ENCODE measurements around the gene SLC9A9. TPM values are rescaled to one million over a fixed set of nuclear protein-coding genes. Genes with fewer than 3 reads are reported as not detected.

SLC9A9 gene
- total RNA-seq, 1 donor from 2014 or later: 11.4 TPM

DNA sequence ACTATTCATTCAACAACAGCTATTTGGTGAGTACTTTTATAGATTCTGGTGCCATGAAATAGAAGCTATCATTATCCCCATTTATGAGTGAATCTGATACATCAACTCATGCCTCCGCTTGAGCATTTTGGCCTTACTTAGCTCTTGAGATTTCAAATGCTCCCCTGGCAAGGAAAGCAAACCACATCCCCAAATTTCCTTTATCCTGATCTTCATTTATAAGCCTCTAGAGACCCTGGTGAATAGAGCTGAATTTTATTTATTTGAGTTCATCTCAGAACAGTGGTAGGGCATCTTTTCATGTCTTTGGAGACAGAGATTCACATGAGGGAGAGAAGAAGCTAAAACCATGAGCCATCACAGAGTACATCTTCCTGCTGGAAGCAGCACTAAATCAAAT, 317.2 kb downstream of the SLC9A9 start:
- H3K9me3 Mint-ChIP-seq (ENCODE audit: unreplicated experiment): peaks cover 2% of the 10 kb centered on the region
- H3K36me3 Mint-ChIP-seq (ENCODE audit: unreplicated experiment): no peaks in the 10 kb centered on the region
- no peak for DNase-seq
- no peak overlapping the region for H3K27ac Mint-ChIP-seq (ENCODE audit: unreplicated experiment)
- no peaks in the 10 kb centered on the region for H3K27me3 Mint-ChIP-seq (ENCODE audit: unreplicated experiment)
- peaks cover 7% of the 10 kb centered on the region for H3K4me1 Mint-ChIP-seq (ENCODE audit: low read depth, unreplicated experiment)
- TF ChIP-seq, protein P1, sequence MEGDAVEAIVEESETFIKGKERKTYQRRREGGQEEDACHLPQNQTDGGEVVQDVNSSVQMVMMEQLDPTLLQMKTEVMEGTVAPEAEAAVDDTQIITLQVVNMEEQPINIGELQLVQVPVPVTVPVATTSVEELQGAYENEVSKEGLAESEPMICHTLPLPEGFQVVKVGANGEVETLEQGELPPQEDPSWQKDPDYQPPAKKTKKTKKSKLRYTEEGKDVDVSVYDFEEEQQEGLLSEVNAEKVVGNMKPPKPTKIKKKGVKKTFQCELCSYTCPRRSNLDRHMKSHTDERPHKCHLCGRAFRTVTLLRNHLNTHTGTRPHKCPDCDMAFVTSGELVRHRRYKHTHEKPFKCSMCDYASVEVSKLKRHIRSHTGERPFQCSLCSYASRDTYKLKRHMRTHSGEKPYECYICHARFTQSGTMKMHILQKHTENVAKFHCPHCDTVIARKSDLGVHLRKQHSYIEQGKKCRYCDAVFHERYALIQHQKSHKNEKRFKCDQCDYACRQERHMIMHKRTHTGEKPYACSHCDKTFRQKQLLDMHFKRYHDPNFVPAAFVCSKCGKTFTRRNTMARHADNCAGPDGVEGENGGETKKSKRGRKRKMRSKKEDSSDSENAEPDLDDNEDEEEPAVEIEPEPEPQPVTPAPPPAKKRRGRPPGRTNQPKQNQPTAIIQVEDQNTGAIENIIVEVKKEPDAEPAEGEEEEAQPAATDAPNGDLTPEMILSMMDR (IDR thresholded peaks at IDR 0.05; ENCODE audit: partially characterized antibody, unreplicated experiment): no peak
- no peak overlapping the region for H3K4me3 Mint-ChIP-seq (ENCODE audit: unreplicated experiment)

DNA sequence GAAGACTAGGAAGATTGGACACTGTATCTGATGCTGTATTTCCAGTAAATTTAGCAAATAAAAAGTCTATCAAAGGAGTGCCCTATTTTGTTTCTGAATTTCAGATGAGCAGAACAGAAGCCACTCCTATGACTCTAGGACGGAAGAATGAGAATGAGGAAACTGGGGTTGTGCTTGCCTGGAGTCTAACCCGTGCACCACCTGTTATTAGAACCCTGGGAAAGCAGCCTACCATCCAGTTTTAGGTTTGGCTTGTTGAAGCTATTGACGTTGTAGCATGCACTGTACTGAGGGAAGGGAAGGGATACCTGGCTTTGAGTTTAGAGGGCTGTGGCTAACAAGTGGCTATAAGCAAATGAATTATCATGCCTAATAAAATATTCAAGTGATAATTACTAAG, 318.5 kb downstream of the SLC9A9 start:
- TF ChIP-seq, protein P1 (IDR thresholded peaks at IDR 0.05; ENCODE audit: partially characterized antibody, unreplicated experiment): no peak

GRCh38 chr3:143529018-143529478, 319.2 kb downstream of the SLC9A9 start:
- Mint-ChIP-seq H3K4me1 (ENCODE audit: low read depth, unreplicated experiment) (peaks cover 4% of the 10 kb centered on the region), H3K27ac (ENCODE audit: unreplicated experiment) (no peak overlapping the region), H3K9me3 (ENCODE audit: unreplicated experiment) (peaks cover 2% of the 10 kb centered on the region), H3K4me3 (ENCODE audit: unreplicated experiment) (no peak overlapping the region), H3K36me3 (ENCODE audit: unreplicated experiment) (no peaks in the 10 kb centered on the region), H3K27me3 (ENCODE audit: unreplicated experiment) (peaks cover 2% of the 10 kb centered on the region)
- no peak for DNase-seq
- TF ChIP-seq, protein P1 (IDR thresholded peaks at IDR 0.05; ENCODE audit: partially characterized antibody, unreplicated experiment): no peak

More for the DNA sequence above, 318.5 kb downstream of the SLC9A9 start:
- Mint-ChIP-seq H3K27me3 (ENCODE audit: unreplicated experiment) (peaks cover under 1% of the 10 kb centered on the region), H3K4me1 (ENCODE audit: low read depth, unreplicated experiment) (peaks cover 9% of the 10 kb centered on the region), H3K9me3 (ENCODE audit: unreplicated experiment) (peaks cover 2% of the 10 kb centered on the region), H3K27ac (ENCODE audit: unreplicated experiment) (no peak overlapping the region), H3K36me3 (ENCODE audit: unreplicated experiment) (no peaks in the 10 kb centered on the region), H3K4me3 (ENCODE audit: unreplicated experiment) (no peak overlapping the region)
- DNase-seq: no peak

DNA sequence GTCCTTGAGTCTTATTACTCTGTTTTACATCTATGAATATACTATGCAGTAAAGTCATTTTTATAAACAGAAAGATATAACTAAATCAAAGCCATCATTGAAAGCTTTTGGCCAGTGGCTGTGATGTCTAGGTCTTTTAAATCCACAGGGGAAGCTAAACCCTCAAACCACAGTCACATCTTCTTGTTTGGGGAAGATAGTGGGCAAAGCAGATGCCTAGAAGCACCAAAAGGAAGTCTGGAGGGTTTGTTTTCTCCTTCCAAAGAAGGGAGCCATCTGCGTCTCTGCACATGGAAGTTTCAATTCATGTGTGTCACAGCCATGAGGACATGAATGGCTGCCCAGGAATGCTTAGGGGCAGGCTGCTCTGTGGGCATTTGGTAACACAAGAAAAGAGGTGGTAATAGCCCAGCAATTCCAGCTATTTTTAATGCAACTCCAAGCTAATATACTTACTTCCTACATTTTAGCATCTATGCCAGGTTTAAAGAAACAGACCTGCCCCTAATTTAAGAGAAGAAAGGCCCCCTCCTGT, 322.2 kb downstream of the SLC9A9 start:
- H3K4me3 Mint-ChIP-seq (ENCODE audit: unreplicated experiment): no peak overlapping the region
- H3K36me3 Mint-ChIP-seq (ENCODE audit: unreplicated experiment): no peaks in the 10 kb centered on the region
- peaks cover 4% of the 10 kb centered on the region for H3K4me1 Mint-ChIP-seq (ENCODE audit: low read depth, unreplicated experiment)
- DNase-seq: no peak
- TF ChIP-seq, protein P1 (IDR thresholded peaks at IDR 0.05; ENCODE audit: partially characterized antibody, unreplicated experiment): no peak
- peaks cover 2% of the 10 kb centered on the region for H3K27me3 Mint-ChIP-seq (ENCODE audit: unreplicated experiment)
- H3K27ac Mint-ChIP-seq (ENCODE audit: unreplicated experiment): no peak overlapping the region
- peaks cover 2% of the 10 kb centered on the region for H3K9me3 Mint-ChIP-seq (ENCODE audit: unreplicated experiment)

DNA sequence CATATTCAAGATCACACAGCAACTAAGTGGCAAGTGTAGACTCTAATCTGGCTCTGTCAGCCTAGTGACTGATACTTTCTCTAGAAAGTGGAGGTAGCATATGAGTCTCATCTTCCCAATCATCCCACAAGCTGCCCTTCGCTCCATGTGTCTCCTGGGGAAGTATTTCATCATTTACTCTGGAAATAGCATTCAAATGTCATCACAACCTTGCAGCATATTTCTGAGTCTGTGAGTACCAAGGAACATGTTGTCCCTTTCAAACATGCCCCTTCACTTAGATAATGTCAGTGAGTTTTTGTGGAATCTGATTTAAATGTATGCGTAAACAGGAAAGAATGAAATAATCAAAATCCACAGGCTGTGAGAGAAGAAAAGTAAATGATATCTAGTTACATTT, 322.9 kb downstream of the SLC9A9 start:
- Mint-ChIP-seq H3K36me3 (ENCODE audit: unreplicated experiment) (no peaks in the 10 kb centered on the region), H3K27me3 (ENCODE audit: unreplicated experiment) (peaks cover 2% of the 10 kb centered on the region), H3K4me1 (ENCODE audit: low read depth, unreplicated experiment) (peaks cover 4% of the 10 kb centered on the region), H3K27ac (ENCODE audit: unreplicated experiment) (no peak overlapping the region), H3K9me3 (ENCODE audit: unreplicated experiment) (peaks cover 2% of the 10 kb centered on the region), H3K4me3 (ENCODE audit: unreplicated experiment) (no peak overlapping the region)
- TF ChIP-seq, protein P1 (IDR thresholded peaks at IDR 0.05; ENCODE audit: partially characterized antibody, unreplicated experiment): no peak
- DNase-seq: no peak

All from glutamatergic neuron (in vitro differentiated cells).